HepG2 (cell line): Measurements from ENCODE around the gene AGAP3. TPM values are rescaled to one million over a fixed set of nuclear protein-coding genes. Genes with fewer than 3 reads are reported as not detected.

ENCODE experiments used
- MAF1 ChIP-seq: sonication (generic); formaldehyde crosslinking; IDR thresholded peaks from 2 replicates; pipeline ENCODE4 v1.5.0; 2020; ENCODE audit warnings: missing genetic modification reagents, borderline replicate concordance
- NR2F6 ChIP-seq, 2 experiments: IDR thresholded peaks; 2 replicates each; pipeline ENCODE4 v1.6.1; 2016; ENCODE audit warnings: antibody characterized with exemption in 1 of 2, mild to moderate bottlenecking in 1 of 2
- REXO4 ChIP-seq: sonication (generic); formaldehyde crosslinking; IDR thresholded peaks from 2 replicates; pipeline ENCODE4 v1.8.0; 2022; ENCODE audit warnings: missing genetic modification reagents, mild to moderate bottlenecking, borderline replicate concordance
- ZNF24 ChIP-seq: fragments of 450-650 bp; IDR thresholded peaks from 2 replicates; pipeline ENCODE4 v1.6.1; 2017; ENCODE audit warnings: antibody characterized with exemption, mild to moderate bottlenecking
- ZNF550 ChIP-seq: sonication (generic); formaldehyde crosslinking; IDR thresholded peaks from 2 replicates; pipeline ENCODE4 v1.4.0; 2020; ENCODE audit warnings: mild to moderate bottlenecking, missing genetic modification reagents, borderline replicate concordance
- ZNF720 ChIP-seq: sonication (generic); formaldehyde crosslinking; IDR thresholded peaks from 2 replicates; pipeline ENCODE4 v1.4.0; 2020; ENCODE audit warnings: missing genetic modification reagents
- ZNF749 ChIP-seq: sonication (generic); formaldehyde crosslinking; IDR thresholded peaks from 2 replicates; pipeline ENCODE4 v1.8.0; 2022; ENCODE audit warnings: mild to moderate bottlenecking, missing genetic modification reagents, moderate library complexity, borderline replicate concordance
- polyA plus RNA-seq, 8 experiments: library from polyadenylated mRNA; depleted of rRNA in 3 of 8; stranded (reverse) in 7 of 8; unstranded in 1 of 8; fragments of >200 nt; fragmentation: Illumina TruSeq in 4 of 8; extraction: Trizol in 4 of 8; gene quantifications; 2 replicates each; pipeline versions ENCODE4 v1.2.1 to v1.2.3, GENCODE V29; 2011 to 2016; ENCODE audit warnings: low read depth in 4 of 8, missing spikeins in 1 of 8, mixed read lengths in 1 of 8; ENCODE audit not compliant: insufficient read depth in 1 of 8
- total RNA-seq, 5 experiments: library from RNA; depleted of rRNA; stranded (reverse); fragments of >200 nt; fragmentation: Illumina TruSeq; extraction: Trizol; gene quantifications; 2 replicates each; pipeline ENCODE4 v1.2.3, GENCODE V29; 2016; ENCODE audit warnings: low read depth in 1 of 5
- TF ChIP-seq, protein P1 (sequence below): sonication (generic); formaldehyde crosslinking; IDR thresholded peaks from 2 replicates; pipeline ENCODE4 v1.5.1; 2020; ENCODE audit warnings: mild to moderate bottlenecking, missing genetic modification reagents, moderate library complexity
- TF ChIP-seq, protein P2 (sequence below): sonication (generic); formaldehyde crosslinking; IDR thresholded peaks from 2 replicates; pipeline ENCODE4 v1.5.1; 2020; ENCODE audit warnings: missing genetic modification reagents, mild to moderate bottlenecking, borderline replicate concordance
- TF ChIP-seq, protein P3 (sequence below): sonication (generic); formaldehyde crosslinking; IDR thresholded peaks from 2 replicates; pipeline ENCODE4 v1.4.0; 2020; ENCODE audit warnings: mild to moderate bottlenecking, low read depth, missing genetic modification reagents
- TF ChIP-seq, protein P4 (sequence below): sonication (generic); formaldehyde crosslinking; IDR thresholded peaks from 2 replicates; pipeline ENCODE4 v1.4.0; 2020; ENCODE audit warnings: missing genetic modification reagents, mild to moderate bottlenecking, borderline replicate concordance
- TF ChIP-seq, protein P5 (sequence below): sonication (generic); formaldehyde crosslinking; IDR thresholded peaks from 2 replicates; pipeline ENCODE4 v1.5.1; 2020; ENCODE audit warnings: mild to moderate bottlenecking, missing genetic modification reagents, borderline replicate concordance

The AGAP3 gene
- total and polyA plus RNA-seq, 2 of the 13 experiments (the other 11 are each of a cell fraction or from before 2014, with no cell fraction given) = 31.3 to 61.4 TPM

DNA sequence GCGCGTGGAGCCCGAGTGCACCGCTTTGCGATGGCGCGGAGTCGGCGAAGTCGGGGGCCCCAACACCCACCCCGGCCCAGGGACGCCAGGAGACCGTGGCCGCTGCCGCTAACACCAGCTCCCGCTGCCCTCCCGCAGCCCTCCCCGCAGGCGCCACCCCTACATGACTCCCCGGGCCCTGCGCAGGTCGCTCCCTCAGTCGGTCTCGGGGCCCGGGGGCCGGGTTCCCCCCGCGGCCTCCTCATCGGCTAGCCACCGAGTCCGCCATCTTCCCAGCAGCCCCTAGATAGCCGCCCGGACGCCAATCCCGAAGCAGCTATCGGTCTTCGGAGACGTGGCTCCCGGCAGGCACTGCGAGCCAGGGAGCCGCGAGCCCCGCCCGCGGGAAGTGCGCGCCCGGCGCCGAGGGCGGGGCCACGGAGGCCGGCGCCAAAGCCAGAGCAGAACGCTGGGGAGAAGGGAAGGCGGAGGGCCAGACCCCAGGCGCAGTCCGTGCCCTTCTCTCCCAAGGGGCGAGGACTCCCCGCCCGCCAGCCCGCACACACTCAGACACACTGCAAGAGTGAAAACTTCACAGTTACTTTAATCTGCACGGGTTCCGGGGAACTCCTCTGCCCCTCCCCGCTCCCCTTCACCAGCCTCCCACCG is 5.6 kb upstream of the AGAP3 start, which contains the start of gene FASTK (continued):
- TF ChIP-seq, protein P1, sequence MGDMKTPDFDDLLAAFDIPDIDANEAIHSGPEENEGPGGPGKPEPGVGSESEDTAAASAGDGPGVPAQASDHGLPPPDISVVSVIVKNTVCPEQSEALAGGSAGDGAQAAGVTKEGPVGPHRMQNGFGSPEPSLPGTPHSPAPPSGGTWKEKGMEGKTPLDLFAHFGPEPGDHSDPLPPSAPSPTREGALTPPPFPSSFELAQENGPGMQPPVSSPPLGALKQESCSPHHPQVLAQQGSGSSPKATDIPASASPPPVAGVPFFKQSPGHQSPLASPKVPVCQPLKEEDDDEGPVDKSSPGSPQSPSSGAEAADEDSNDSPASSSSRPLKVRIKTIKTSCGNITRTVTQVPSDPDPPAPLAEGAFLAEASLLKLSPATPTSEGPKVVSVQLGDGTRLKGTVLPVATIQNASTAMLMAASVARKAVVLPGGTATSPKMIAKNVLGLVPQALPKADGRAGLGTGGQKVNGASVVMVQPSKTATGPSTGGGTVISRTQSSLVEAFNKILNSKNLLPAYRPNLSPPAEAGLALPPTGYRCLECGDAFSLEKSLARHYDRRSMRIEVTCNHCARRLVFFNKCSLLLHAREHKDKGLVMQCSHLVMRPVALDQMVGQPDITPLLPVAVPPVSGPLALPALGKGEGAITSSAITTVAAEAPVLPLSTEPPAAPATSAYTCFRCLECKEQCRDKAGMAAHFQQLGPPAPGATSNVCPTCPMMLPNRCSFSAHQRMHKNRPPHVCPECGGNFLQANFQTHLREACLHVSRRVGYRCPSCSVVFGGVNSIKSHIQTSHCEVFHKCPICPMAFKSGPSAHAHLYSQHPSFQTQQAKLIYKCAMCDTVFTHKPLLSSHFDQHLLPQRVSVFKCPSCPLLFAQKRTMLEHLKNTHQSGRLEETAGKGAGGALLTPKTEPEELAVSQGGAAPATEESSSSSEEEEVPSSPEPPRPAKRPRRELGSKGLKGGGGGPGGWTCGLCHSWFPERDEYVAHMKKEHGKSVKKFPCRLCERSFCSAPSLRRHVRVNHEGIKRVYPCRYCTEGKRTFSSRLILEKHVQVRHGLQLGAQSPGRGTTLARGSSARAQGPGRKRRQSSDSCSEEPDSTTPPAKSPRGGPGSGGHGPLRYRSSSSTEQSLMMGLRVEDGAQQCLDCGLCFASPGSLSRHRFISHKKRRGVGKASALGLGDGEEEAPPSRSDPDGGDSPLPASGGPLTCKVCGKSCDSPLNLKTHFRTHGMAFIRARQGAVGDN (CRISPR knock-in tag) = peak; percentile 83
- TF ChIP-seq ZNF749 (CRISPR knock-in tag) (no peak), REXO4 (CRISPR knock-in tag) (no peak), MAF1 (no peak; the same call in 1 of the 2 replicates), ZNF720 (CRISPR knock-in tag) (no peak), ZNF550 (CRISPR knock-in tag) (no peak), NR2F6 (IDR thresholded peaks at IDR 0.05) (no peak), NR2F6 (CRISPR knock-in tag; IDR thresholded peaks at IDR 0.05) (no peak), ZNF24 (no peak)
- TF ChIP-seq, protein P2, sequence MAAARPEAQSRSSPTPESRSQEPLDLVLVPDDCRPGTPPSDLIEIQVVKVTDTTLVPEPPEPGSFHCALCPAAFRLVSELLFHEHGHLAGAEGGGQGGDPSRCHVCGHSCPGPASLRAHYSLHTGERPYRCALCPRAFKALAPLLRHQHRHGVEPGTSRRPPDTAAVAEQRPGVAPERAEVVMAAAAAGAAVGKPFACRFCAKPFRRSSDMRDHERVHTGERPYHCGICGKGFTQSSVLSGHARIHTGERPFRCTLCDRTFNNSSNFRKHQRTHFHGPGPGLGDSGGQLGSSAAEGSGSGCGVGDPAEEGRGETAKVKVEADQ (CRISPR knock-in tag) = no peak; the same call in 1 of the 2 replicates
- TF ChIP-seq, protein P3, sequence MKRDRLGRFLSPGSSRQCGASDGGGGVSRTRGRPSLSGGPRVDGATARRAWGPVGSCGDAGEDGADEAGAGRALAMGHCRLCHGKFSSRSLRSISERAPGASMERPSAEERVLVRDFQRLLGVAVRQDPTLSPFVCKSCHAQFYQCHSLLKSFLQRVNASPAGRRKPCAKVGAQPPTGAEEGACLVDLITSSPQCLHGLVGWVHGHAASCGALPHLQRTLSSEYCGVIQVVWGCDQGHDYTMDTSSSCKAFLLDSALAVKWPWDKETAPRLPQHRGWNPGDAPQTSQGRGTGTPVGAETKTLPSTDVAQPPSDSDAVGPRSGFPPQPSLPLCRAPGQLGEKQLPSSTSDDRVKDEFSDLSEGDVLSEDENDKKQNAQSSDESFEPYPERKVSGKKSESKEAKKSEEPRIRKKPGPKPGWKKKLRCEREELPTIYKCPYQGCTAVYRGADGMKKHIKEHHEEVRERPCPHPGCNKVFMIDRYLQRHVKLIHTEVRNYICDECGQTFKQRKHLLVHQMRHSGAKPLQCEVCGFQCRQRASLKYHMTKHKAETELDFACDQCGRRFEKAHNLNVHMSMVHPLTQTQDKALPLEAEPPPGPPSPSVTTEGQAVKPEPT (CRISPR knock-in tag) = 0 out of 2 replicates have a peak, but pooled peaks have one; percentile 76
- TF ChIP-seq, protein P4, sequence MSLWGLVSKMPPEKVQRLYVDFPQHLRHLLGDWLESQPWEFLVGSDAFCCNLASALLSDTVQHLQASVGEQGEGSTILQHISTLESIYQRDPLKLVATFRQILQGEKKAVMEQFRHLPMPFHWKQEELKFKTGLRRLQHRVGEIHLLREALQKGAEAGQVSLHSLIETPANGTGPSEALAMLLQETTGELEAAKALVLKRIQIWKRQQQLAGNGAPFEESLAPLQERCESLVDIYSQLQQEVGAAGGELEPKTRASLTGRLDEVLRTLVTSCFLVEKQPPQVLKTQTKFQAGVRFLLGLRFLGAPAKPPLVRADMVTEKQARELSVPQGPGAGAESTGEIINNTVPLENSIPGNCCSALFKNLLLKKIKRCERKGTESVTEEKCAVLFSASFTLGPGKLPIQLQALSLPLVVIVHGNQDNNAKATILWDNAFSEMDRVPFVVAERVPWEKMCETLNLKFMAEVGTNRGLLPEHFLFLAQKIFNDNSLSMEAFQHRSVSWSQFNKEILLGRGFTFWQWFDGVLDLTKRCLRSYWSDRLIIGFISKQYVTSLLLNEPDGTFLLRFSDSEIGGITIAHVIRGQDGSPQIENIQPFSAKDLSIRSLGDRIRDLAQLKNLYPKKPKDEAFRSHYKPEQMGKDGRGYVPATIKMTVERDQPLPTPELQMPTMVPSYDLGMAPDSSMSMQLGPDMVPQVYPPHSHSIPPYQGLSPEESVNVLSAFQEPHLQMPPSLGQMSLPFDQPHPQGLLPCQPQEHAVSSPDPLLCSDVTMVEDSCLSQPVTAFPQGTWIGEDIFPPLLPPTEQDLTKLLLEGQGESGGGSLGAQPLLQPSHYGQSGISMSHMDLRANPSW = no peak; the same call in 1 of the 2 replicates
- TF ChIP-seq, protein P5, sequence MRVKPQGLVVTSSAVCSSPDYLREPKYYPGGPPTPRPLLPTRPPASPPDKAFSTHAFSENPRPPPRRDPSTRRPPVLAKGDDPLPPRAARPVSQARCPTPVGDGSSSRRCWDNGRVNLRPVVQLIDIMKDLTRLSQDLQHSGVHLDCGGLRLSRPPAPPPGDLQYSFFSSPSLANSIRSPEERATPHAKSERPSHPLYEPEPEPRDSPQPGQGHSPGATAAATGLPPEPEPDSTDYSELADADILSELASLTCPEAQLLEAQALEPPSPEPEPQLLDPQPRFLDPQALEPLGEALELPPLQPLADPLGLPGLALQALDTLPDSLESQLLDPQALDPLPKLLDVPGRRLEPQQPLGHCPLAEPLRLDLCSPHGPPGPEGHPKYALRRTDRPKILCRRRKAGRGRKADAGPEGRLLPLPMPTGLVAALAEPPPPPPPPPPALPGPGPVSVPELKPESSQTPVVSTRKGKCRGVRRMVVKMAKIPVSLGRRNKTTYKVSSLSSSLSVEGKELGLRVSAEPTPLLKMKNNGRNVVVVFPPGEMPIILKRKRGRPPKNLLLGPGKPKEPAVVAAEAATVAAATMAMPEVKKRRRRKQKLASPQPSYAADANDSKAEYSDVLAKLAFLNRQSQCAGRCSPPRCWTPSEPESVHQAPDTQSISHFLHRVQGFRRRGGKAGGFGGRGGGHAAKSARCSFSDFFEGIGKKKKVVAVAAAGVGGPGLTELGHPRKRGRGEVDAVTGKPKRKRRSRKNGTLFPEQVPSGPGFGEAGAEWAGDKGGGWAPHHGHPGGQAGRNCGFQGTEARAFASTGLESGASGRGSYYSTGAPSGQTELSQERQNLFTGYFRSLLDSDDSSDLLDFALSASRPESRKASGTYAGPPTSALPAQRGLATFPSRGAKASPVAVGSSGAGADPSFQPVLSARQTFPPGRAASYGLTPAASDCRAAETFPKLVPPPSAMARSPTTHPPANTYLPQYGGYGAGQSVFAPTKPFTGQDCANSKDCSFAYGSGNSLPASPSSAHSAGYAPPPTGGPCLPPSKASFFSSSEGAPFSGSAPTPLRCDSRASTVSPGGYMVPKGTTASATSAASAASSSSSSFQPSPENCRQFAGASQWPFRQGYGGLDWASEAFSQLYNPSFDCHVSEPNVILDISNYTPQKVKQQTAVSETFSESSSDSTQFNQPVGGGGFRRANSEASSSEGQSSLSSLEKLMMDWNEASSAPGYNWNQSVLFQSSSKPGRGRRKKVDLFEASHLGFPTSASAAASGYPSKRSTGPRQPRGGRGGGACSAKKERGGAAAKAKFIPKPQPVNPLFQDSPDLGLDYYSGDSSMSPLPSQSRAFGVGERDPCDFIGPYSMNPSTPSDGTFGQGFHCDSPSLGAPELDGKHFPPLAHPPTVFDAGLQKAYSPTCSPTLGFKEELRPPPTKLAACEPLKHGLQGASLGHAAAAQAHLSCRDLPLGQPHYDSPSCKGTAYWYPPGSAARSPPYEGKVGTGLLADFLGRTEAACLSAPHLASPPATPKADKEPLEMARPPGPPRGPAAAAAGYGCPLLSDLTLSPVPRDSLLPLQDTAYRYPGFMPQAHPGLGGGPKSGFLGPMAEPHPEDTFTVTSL (CRISPR knock-in tag) = 0 out of 2 replicates have a peak, but pooled peaks have one; percentile 41
